ENCODE measurements around the gene CXCL8.

Gene CXCL8

GRCh38 chr4:73718375-73719373 is 21.7 kb upstream of the CXCL8 start:
- DNase-seq = no peak

GRCh38 chr4:73721435-73721834 is 18.9 kb upstream of the CXCL8 start:
- no peak for DNase-seq

- no peak for DNase-seq
Observed at GRCh38 chr4:73721909-73722308, 18.5 kb upstream of the CXCL8 start.

- DNase-seq = no peak
Observed at GRCh38 chr4:73723023-73723422, 17.3 kb upstream of the CXCL8 start.

- DNase-seq = no peak
Observed at GRCh38 chr4:73723928-73724327, 16.4 kb upstream of the CXCL8 start.

GRCh38 chr4:73725510-73725909 is 14.9 kb upstream of the CXCL8 start:
- no peak for DNase-seq

- DNase-seq = no peak
Observed at GRCh38 chr4:73725985-73726384, 14.4 kb upstream of the CXCL8 start.

- DNase-seq = no peak
Observed at GRCh38 chr4:73727685-73728084, 12.7 kb upstream of the CXCL8 start.

- no peak for DNase-seq
Observed at GRCh38 chr4:73728091-73728741, 12.2 kb upstream of the CXCL8 start.

- no peak for DNase-seq
Observed at GRCh38 chr4:73729534-73730165, 10.7 kb upstream of the CXCL8 start.

GRCh38 chr4:73730292-73730691 is 10.1 kb upstream of the CXCL8 start:
- DNase-seq = no peak

- DNase-seq = no peak
Observed at GRCh38 chr4:73730867-73731266, 9.5 kb upstream of the CXCL8 start.

GRCh38 chr4:73731968-73732610 is 8.3 kb upstream of the CXCL8 start:
- DNase-seq = no peak

- DNase-seq = no peak
Observed at GRCh38 chr4:73732759-73733431, 7.5 kb upstream of the CXCL8 start.

GRCh38 chr4:73734530-73735001 is 5.8 kb upstream of the CXCL8 start:
- no peak for DNase-seq

- no peak for DNase-seq
Observed at GRCh38 chr4:73735231-73735630, 5.1 kb upstream of the CXCL8 start.

- DNase-seq = no peak
Observed at GRCh38 chr4:73741031-73741749, 821 bp downstream of the CXCL8 start.

GRCh38 chr4:73741750-73742489 is 1.6 kb downstream of the CXCL8 start:
- DNase-seq = no peak

GRCh38 chr4:73742490-73743160 is 2.3 kb downstream of the CXCL8 start:
- no peak for DNase-seq

- DNase-seq = no peak
Observed at GRCh38 chr4:73743281-73743680, 2.9 kb downstream of the CXCL8 start.

Data from NCI-H2227 treated with DMSO at 0.1 percent for 48 hours (cell line).